GM23338 (cell line): ENCODE results near the gene ATAD1. TPM values are rescaled to one million over a fixed set of nuclear protein-coding genes. Genes with fewer than 3 reads are reported as not detected.

ENCODE experiments used
- ATAC-seq: fragments of 200-7000 bp; cut with Tn5 transposase; 3 replicates; pipeline ENCODE4 v1.9.1; 2020
- DNase-seq: peaks from one replicate; pipeline ENCODE4 v3.0.0-alpha.2; 2015; ENCODE audit warnings: low spot score
- H2AFZ ChIP-seq: fragments of 200-600 bp; sonication (generic); 2 replicates; pipeline ENCODE4 v1.8.0; 2016; ENCODE audit warnings: antibody characterized with exemption, mild to moderate bottlenecking, moderate library complexity
- H3F3A ChIP-seq: fragments of 200-600 bp; sonication (generic); replicated peaks from 2 replicates; pipeline ENCODE4 v1.8.0; 2017; ENCODE audit warnings: antibody characterized with exemption, mixed run types, low read depth
- H3K27ac ChIP-seq: fragments of 200-600 bp; sonication (generic); 2 replicates; pipeline ENCODE4 v1.6.1; 2016; ENCODE audit warnings: low read depth
- H3K27me3 ChIP-seq: fragments of 200-600 bp; sonication (generic); 2 replicates; pipeline ENCODE4 v1.8.0; 2016; ENCODE audit warnings: mild to moderate bottlenecking, mixed run types, moderate library complexity; ENCODE audit not compliant: insufficient read depth
- H3K36me3 ChIP-seq: fragments of 200-600 bp; sonication (generic); 2 replicates; pipeline ENCODE4 v1.8.0; 2016; ENCODE audit warnings: mild to moderate bottlenecking; ENCODE audit not compliant: insufficient read depth
- H3K4me1 ChIP-seq: fragments of 200-600 bp; sonication (generic); 2 replicates; pipeline ENCODE4 v1.8.0; 2016; ENCODE audit warnings: mild to moderate bottlenecking, moderate library complexity; ENCODE audit not compliant: insufficient read depth
- H3K4me2 ChIP-seq: fragments of 200-600 bp; sonication (generic); 2 replicates; pipeline ENCODE4 v1.7.1; 2017; ENCODE audit warnings: mixed run types
- H3K4me3 ChIP-seq: fragments of 200-600 bp; sonication (generic); 2 replicates; pipeline ENCODE4 v1.6.1; 2016; ENCODE audit warnings: mixed run types
- H3K79me2 ChIP-seq: fragments of 200-600 bp; sonication (generic); replicated peaks from 2 replicates; pipeline ENCODE4 v1.8.0; 2017; ENCODE audit warnings: mild to moderate bottlenecking; ENCODE audit not compliant: insufficient read depth
- H3K9me2 ChIP-seq: fragments of 200-600 bp; sonication (generic); 2 replicates; pipeline ENCODE4 v1.8.0; 2017; ENCODE audit not compliant: insufficient read depth
- H4K20me1 ChIP-seq: fragments of 200-600 bp; sonication (generic); replicated peaks from 2 replicates; pipeline ENCODE4 v1.8.0; 2017; ENCODE audit warnings: mild to moderate bottlenecking; ENCODE audit not compliant: insufficient read depth
- H3K27ac Mint-ChIP-seq: 2 replicates; pipeline ENCODE4 v1.8.0; 2020; ENCODE audit warnings: inconsistent platforms, mild to moderate bottlenecking, moderate library complexity, mixed read lengths
- H3K27me3 Mint-ChIP-seq: 3 replicates; pipeline ENCODE4 v1.8.0; 2022; ENCODE audit warnings: low read depth, mild to moderate bottlenecking, moderate library complexity, mixed read lengths, inconsistent platforms; ENCODE audit not compliant: insufficient read depth, poor library complexity
- H3K36me3 Mint-ChIP-seq: 3 replicates; pipeline ENCODE4 v1.8.0; 2021; ENCODE audit warnings: low read depth, mild to moderate bottlenecking, inconsistent platforms, moderate library complexity, mixed read lengths
- H3K4me1 Mint-ChIP-seq: 3 replicates; pipeline ENCODE4 v1.8.0; 2020; ENCODE audit warnings: mild to moderate bottlenecking, inconsistent platforms, mixed read lengths
- H3K4me3 Mint-ChIP-seq: 3 replicates; pipeline ENCODE4 v1.8.0; 2021; ENCODE audit warnings: moderate library complexity, mild to moderate bottlenecking, inconsistent platforms, mixed read lengths
- H3K9me3 Mint-ChIP-seq: 3 replicates; pipeline ENCODE4 v1.8.0; 2020; ENCODE audit warnings: moderate library complexity, mild to moderate bottlenecking, inconsistent platforms, mixed read lengths
- CREB1 ChIP-seq: fragments of 250-450 bp; sonication (Bioruptor Pico); IDR thresholded peaks from 2 replicates; pipeline ENCODE4 v1.5.0; 2020; ENCODE audit warnings: low read depth, mild to moderate bottlenecking, moderate library complexity
- CTCF ChIP-seq, 2 experiments: fragments of 200-600 bp in 1 of 2; sonication (generic) in 1 of 2; conservative IDR thresholded peaks; 2 replicates each; pipeline versions ENCODE4 v1.5.1 to v1.6.1; 2016 to 2017; ENCODE audit warnings: antibody characterized with exemption in 2 of 2, low read depth in 2 of 2, mild to moderate bottlenecking in 2 of 2, moderate library complexity in 1 of 2
- ETS1 ChIP-seq: IDR thresholded peaks from 2 replicates; pipeline ENCODE4 v1.6.1; 2016; ENCODE audit warnings: antibody characterized with exemption
- EZH2 ChIP-seq: fragments of 200-600 bp; sonication (generic); IDR thresholded peaks from one replicate; pipeline ENCODE4 v1.8.0; 2017; ENCODE audit warnings: antibody characterized with exemption, mild to moderate bottlenecking, low read depth; ENCODE audit not compliant: unreplicated experiment
- EZH2phosphoT487 ChIP-seq: fragments of 200-600 bp; sonication (generic); IDR thresholded peaks from one replicate; pipeline ENCODE4 v1.8.1; 2018; ENCODE audit warnings: antibody characterized with exemption; ENCODE audit not compliant: unreplicated experiment
- JUNB ChIP-seq: IDR thresholded peaks from one replicate; pipeline ENCODE4 v1.6.1; 2016; ENCODE audit warnings: antibody characterized with exemption; ENCODE audit not compliant: unreplicated experiment
- NANOG ChIP-seq: IDR thresholded peaks from 2 replicates; pipeline ENCODE4 v1.6.1; 2016; ENCODE audit warnings: antibody characterized with exemption, borderline replicate concordance
- POLR2AphosphoS5 ChIP-seq: IDR thresholded peaks from 2 replicates; pipeline ENCODE4 v1.6.1; 2016; ENCODE audit warnings: antibody characterized with exemption, low read depth
- REST ChIP-seq: IDR thresholded peaks from one replicate; pipeline ENCODE4 v1.6.1; 2018; ENCODE audit warnings: antibody characterized with exemption; ENCODE audit not compliant: unreplicated experiment
- STAT1 ChIP-seq: IDR thresholded peaks from one replicate; pipeline ENCODE4 v1.6.1; 2016; ENCODE audit warnings: antibody characterized with exemption; ENCODE audit not compliant: unreplicated experiment
- ZNF114 ChIP-seq: fragments of 250-450 bp; sonication (Bioruptor Pico); IDR thresholded peaks from 2 replicates; pipeline ENCODE4 v1.5.0; 2020; ENCODE audit warnings: mild to moderate bottlenecking, moderate library complexity
- ZNF331 ChIP-seq: fragments of 250-450 bp; sonication (Bioruptor Pico); IDR thresholded peaks from 2 replicates; pipeline ENCODE4 v1.5.0; 2020; ENCODE audit warnings: low read depth, mild to moderate bottlenecking, moderate library complexity
- ZNF462 ChIP-seq: fragments of 250-450 bp; sonication (Bioruptor Pico); IDR thresholded peaks from 2 replicates; pipeline ENCODE4 v1.5.0; 2020; ENCODE audit warnings: mild to moderate bottlenecking, moderate library complexity
- polyA plus RNA-seq: library from polyadenylated mRNA; unstranded; fragments of >200 nt; fragmentation: Nextera tagmentation; extraction: Ambion mirVana; gene quantifications from 2 replicates; pipeline ENCODE4 v1.2.1, GENCODE V29; 2016
- total RNA-seq: library from RNA; depleted of rRNA; stranded (reverse); fragments of >200 nt; shearing (Covaris generic); gene quantifications from 2 replicates; pipeline ENCODE4 v1.2.3, GENCODE V29; 2014

The ATAD1 gene
- total and polyA plus RNA-seq, 2 experiments from 2014 or later, result 30.3 to 49.6 TPM

GRCh38 chr10:87837445-87837844 is 19.4 kb upstream of the ATAD1 start:
- Histone ChIP-seq H3K4me1 (no peaks in the 10 kb centered on the region), H4K20me1 (no peaks in the 10 kb centered on the region), H3K79me2 (no peaks in the 10 kb centered on the region), H3K4me3 (no peak overlapping the region), H3K4me2 (no peak overlapping the region), H2AFZ (no peak overlapping the region), H3K27me3 (no peaks in the 10 kb centered on the region), H3F3A (no peaks in the 10 kb centered on the region), H3K9me2 (no peaks in the 10 kb centered on the region), H3K36me3 (no peaks in the 10 kb centered on the region), H3K27ac (no peak overlapping the region)
- Mint-ChIP-seq H3K4me1 (peaks cover 3% of the 10 kb centered on the region; the same call in 1 of the 3 replicates), H3K27ac (no peak overlapping the region), H3K4me3 (no peak overlapping the region), H3K36me3 (no peaks in the 10 kb centered on the region), H3K9me3 (no peaks in the 10 kb centered on the region), H3K27me3 (no peaks in the 10 kb centered on the region)
- DNase-seq (no peak), ATAC-seq (no peak)
- TF ChIP-seq ZNF114 (no peak), CTCF (conservative IDR thresholded peaks at IDR 0.05; ENCODE audit: low read depth in 2 of 2) (no peak), ETS1 (no peak), POLR2AphosphoS5 (no peak), EZH2 (no peak), NANOG (no peak), ZNF462 (no peak), CREB1 (CRISPR knock-in tag) (no peak), EZH2phosphoT487 (no peak), REST (no peak), ZNF331 (CRISPR knock-in tag) (no peak), JUNB (no peak), STAT1 (no peak)
